Measurements from ENCODE around the gene ABHD15. TPM values are rescaled to one million over a fixed set of nuclear protein-coding genes. Genes with fewer than 3 reads are reported as not detected.

ABHD15 gene
- total RNA-seq, 1 donor from 2014 or later: 13.3 TPM

DNA sequence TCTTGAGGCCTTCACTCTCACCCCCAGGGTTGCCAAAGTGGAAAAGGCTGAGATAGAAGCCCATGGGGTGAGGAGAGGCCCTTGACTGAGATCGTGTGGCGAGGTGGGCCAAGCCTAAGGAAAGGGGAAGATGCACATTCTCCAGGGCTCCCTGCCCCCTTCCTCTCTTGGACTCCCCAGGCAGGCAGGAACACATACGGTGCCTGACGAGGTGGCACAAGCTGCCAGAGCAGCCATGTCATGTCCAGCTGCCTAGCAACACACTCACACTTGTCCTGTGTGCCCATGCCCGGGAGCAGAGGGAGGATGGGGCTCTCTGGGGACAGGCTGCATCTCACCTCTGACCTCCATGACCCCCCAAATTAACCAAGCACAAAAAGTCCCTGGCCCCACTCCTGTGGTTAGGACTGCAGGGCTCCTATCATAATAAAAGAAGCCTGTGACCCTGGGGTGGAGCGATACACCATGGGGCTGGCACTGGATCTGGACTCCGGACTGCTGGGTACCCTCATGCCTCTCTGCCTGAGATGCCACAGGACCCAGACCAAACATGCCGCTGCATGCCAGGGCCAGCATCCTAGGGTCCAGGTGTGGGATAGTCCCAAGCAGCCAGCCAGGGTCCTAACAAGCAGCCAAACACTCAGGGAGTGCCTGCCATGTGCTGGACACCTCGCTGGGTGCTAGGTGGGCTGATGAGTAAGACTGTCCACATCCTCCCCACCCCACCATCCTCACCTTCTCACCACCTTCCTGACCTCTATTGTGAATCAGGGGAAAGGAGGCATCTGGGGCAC is 20.0 kb upstream of the ABHD15 start:
- TF ChIP-seq POLR2AphosphoS5 (IDR thresholded peaks at IDR 0.05; ENCODE audit: insufficient read depth in 1 of 2, low read depth in 1 of 2) (no peak), POLR2A (IDR thresholded peaks at IDR 0.05) (no peak)
- TF ChIP-seq, protein P1, sequence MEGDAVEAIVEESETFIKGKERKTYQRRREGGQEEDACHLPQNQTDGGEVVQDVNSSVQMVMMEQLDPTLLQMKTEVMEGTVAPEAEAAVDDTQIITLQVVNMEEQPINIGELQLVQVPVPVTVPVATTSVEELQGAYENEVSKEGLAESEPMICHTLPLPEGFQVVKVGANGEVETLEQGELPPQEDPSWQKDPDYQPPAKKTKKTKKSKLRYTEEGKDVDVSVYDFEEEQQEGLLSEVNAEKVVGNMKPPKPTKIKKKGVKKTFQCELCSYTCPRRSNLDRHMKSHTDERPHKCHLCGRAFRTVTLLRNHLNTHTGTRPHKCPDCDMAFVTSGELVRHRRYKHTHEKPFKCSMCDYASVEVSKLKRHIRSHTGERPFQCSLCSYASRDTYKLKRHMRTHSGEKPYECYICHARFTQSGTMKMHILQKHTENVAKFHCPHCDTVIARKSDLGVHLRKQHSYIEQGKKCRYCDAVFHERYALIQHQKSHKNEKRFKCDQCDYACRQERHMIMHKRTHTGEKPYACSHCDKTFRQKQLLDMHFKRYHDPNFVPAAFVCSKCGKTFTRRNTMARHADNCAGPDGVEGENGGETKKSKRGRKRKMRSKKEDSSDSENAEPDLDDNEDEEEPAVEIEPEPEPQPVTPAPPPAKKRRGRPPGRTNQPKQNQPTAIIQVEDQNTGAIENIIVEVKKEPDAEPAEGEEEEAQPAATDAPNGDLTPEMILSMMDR (IDR thresholded peaks at IDR 0.05): no peak
- Histone ChIP-seq H3K9me3 (no peaks in the 10 kb centered on the region), H3K4me3 (no peak overlapping the region), H3K27me3 (no peaks in the 10 kb centered on the region), H3K27ac (peak overlapping the region; percentile 34), H3K4me1 (peaks cover 75% of the 10 kb centered on the region), H3K36me3 (peaks cover 0 to 8% of the 10 kb centered on the region in 2 donors)
- no peak for DNase-seq (ENCODE audit: extremely low spot score in 2 of 2)
- intact Hi-C loops (cut with DNase I): loop anchor here (10.0 kb wide), 1 partner anchor 348 kb away; the partner anchor contains the start of gene SSH2

DNA sequence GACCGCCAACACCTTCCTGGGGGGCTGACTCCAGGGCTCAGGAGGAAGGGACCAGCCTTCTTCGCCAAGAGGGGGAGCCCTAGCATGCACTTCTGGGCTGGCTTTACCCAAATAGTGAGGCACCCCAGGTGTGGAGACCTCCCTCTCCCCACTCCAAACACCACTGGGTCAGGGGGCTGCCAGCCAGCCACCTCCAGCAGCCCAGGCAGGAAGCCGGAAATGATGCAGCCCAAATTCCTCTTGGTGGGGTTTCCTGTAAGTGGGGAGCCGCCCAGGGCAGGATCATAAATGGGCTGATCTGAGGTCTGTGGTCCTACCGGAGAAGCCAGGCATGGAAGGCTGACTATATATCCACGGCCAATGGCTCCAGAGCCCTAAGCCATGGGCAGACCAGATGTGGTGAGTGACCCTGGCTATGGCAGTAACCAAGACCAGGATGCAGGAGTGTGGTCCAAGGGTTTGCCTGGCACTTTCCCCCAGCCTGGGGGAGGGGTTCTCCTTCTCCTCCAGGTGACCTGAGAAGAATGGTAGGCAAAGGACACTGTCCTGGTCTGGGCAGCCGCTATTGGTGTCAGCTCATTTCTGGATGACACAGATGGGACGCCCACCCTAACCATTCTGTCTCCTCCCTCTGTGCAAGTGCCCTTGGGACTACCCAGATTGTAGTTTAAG is 18.4 kb upstream of the ABHD15 start:
- peaks cover 75% of the 10 kb centered on the region for H3K4me1 ChIP-seq
- peak overlapping the region; percentile 61 for H3K27ac ChIP-seq
- no peaks in the 10 kb centered on the region for H3K9me3 ChIP-seq
- peaks cover 0 to 9% of the 10 kb centered on the region in 2 donors for H3K36me3 ChIP-seq
- no peaks in the 10 kb centered on the region for H3K27me3 ChIP-seq
- DNase-seq (ENCODE audit: extremely low spot score in 2 of 2): no peak
- TF ChIP-seq, protein P1 (IDR thresholded peaks at IDR 0.05): no peak
- no peak for TF ChIP-seq POLR2AphosphoS5 (IDR thresholded peaks at IDR 0.05; ENCODE audit: insufficient read depth in 1 of 2, low read depth in 1 of 2)
- TF ChIP-seq POLR2A (IDR thresholded peaks at IDR 0.05): no peak
- H3K4me3 ChIP-seq: peak overlapping the region; percentile 11 to 16
- intact Hi-C loops (cut with DNase I): loop anchor here (10.0 kb wide), 1 partner anchor 350 kb away; the partner anchor contains the start of gene SSH2

DNA sequence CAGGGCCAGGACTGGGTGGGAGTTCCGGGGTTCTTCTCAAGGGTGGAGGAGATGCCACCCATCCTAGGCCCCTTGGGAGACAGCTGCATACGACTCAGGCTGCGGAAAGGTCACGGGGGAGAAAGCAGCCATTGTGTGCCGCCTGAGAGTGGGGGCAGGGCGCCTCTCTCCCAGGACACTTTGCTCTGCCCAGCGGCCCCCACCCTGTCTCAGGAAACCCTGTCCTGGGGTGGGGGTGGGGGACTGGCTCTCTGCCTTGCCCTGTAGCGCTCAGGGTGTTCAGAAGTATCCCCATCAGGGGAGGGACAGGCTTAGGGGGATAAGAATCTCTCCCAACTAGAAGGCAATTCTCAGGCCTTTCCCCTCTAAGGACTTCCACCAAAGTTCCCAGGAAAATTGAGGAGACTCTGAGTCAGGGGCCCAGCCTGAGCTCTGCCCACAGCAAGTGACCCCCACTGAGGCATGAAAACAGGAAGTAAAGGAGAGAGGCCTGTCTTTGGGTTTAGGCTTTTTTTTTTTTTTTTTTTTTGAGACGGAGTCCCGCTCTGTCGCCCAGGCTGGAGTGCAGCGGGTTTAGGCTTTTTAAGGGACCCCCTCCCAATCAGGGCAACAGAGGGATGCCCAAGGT is 17.7 kb upstream of the ABHD15 start:
- peaks cover 0 to 9% of the 10 kb centered on the region in 2 donors for H3K36me3 ChIP-seq
- H3K4me1 ChIP-seq: peaks cover 72% of the 10 kb centered on the region
- TF ChIP-seq POLR2AphosphoS5 (IDR thresholded peaks at IDR 0.05; ENCODE audit: insufficient read depth in 1 of 2, low read depth in 1 of 2): no peak
- no peak for TF ChIP-seq POLR2A (IDR thresholded peaks at IDR 0.05)
- TF ChIP-seq, protein P1 (IDR thresholded peaks at IDR 0.05): no peak
- no peaks in the 10 kb centered on the region for H3K9me3 ChIP-seq
- intact Hi-C loops (cut with DNase I): loop anchor here (5.0 to 10.0 kb wide), 2 partner anchors 33 to 350 kb away; partner anchors contain the start of gene SSH2
- H3K4me3 ChIP-seq: peak overlapping the region in 1 of 2 donors; percentile 16
- no peak for DNase-seq (ENCODE audit: extremely low spot score in 2 of 2)
- H3K27me3 ChIP-seq: no peaks in the 10 kb centered on the region
- H3K27ac ChIP-seq: peak overlapping the region; percentile 61

DNA sequence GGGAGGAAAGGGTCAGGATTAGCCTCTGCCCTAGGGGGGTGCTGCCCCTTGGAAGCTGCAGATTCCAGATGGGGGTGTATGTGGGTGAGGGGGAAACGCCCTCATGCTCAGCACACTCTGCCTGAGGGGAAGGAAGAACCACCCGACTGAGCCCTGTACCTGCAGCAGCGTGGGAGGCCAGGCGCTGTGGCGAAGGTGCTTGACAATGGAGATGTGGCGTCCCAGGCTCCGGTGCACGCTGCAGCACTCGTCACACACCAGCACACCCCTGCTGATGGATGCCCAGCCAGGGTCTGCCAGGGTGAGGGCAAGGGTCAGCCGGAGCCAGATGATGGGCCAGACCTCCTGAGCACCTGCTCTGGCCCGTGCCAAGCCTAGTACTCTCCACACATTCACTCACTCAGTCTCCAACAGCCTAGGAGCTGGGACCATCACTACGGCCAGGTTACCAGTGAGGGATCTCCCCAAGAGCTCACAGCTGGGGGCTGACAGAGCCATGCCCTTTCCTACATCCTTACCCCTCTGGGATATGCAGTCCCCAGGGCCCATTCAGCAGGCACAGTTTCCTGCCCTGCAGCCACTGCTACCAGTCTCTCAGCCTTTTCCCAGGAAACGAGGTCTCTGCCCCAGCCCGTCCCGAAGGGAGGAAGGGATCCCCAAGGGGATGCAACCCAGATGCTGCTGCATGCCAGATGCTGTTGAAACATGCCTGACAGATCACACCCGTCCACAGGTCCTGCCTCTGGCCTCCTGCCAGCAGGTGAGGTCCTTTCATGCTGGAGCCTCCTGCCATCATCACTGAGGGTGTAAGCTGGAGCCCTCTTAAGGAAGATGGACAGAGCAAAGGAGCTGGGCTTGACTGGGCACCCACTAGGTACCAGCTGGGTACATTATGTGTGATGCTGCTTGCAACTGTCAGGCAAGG is 16.7 kb upstream of the ABHD15 start:
- DNase-seq (ENCODE audit: extremely low spot score in 2 of 2): no peak
- intact Hi-C loops (cut with DNase I): loop anchor here (5.0 to 10.0 kb wide), 2 partner anchors 34 to 351 kb away; partner anchors contain the start of gene SSH2
- no peak overlapping the region for H3K4me3 ChIP-seq
- no peaks in the 10 kb centered on the region for H3K9me3 ChIP-seq
- H3K27me3 ChIP-seq: no peaks in the 10 kb centered on the region
- TF ChIP-seq, protein P1 (IDR thresholded peaks at IDR 0.05): no peak
- TF ChIP-seq POLR2AphosphoS5 (IDR thresholded peaks at IDR 0.05; ENCODE audit: insufficient read depth in 1 of 2, low read depth in 1 of 2) (no peak), POLR2A (IDR thresholded peaks at IDR 0.05) (no peak)
- peaks cover 0 to 9% of the 10 kb centered on the region in 2 donors for H3K36me3 ChIP-seq
- no peak overlapping the region for H3K27ac ChIP-seq
- H3K4me1 ChIP-seq: peaks cover 70% of the 10 kb centered on the region
